ENCODE data around the gene RBMS2. TPM values are rescaled to one million over a fixed set of nuclear protein-coding genes. Genes with fewer than 3 reads are reported as not detected.

The RBMS2 gene
- polyA plus RNA-seq, 2 of the 4 experiments (the other 2 are of a cell fraction): 13.3 to 46.4 TPM

- Histone ChIP-seq H3K4me2 (peak overlapping the region; percentile 70), H3K4me3 (peak overlapping the region; percentile 35; the same call in 1 of the 3 replicates), H3K4me1 (peaks cover 10% of the 10 kb centered on the region; the same call in 2 of the 3 replicates), H3K27ac (peak overlapping the region in 1 of 2 experiments; percentile 19; a peak in 1 of 6 replicates), H3K9me3 (no peaks in the 10 kb centered on the region)
- peak; percentile 35 to 51; a peak in 5 of 6 replicates for ATAC-seq
- no peak for DNase-seq (ENCODE audit: low read depth in 1 of 2, low spot score in 1 of 2)
- TF ChIP-seq NPAS2 (CRISPR knock-in tag; IDR thresholded peaks at IDR 0.05; ENCODE audit: borderline replicate concordance) (no peak), ZNF302 (CRISPR knock-in tag; IDR thresholded peaks at IDR 0.05) (no peak), POLR2A (IDR thresholded peaks at IDR 0.05; ENCODE audit: low read length) (no peak), ESRRA (IDR thresholded peaks at IDR 0.05; ENCODE audit: borderline replicate concordance, low read length) (no peak), PHF8 (IDR thresholded peaks at IDR 0.05; ENCODE audit: borderline replicate concordance, low read depth) (no peak)
- no peak for FAIRE-seq
- POLR2A ChIA-PET: no interaction called here
- 88% methylated on average over 40 of the region's 44 CpGs for WGBS (ENCODE audit: missing lambda C conversion rate)
- CTCF ChIA-PET: interaction anchor here (0.5 to 4.6 kb wide), 2 partner anchors 26 to 49 kb away, joined by 3 to 19 read pairs; no protein-coding TSS in a partner anchor
These were observed 34.1 kb upstream of the RBMS2 start for GRCh38 chr12:56487448-56488040.

DNA sequence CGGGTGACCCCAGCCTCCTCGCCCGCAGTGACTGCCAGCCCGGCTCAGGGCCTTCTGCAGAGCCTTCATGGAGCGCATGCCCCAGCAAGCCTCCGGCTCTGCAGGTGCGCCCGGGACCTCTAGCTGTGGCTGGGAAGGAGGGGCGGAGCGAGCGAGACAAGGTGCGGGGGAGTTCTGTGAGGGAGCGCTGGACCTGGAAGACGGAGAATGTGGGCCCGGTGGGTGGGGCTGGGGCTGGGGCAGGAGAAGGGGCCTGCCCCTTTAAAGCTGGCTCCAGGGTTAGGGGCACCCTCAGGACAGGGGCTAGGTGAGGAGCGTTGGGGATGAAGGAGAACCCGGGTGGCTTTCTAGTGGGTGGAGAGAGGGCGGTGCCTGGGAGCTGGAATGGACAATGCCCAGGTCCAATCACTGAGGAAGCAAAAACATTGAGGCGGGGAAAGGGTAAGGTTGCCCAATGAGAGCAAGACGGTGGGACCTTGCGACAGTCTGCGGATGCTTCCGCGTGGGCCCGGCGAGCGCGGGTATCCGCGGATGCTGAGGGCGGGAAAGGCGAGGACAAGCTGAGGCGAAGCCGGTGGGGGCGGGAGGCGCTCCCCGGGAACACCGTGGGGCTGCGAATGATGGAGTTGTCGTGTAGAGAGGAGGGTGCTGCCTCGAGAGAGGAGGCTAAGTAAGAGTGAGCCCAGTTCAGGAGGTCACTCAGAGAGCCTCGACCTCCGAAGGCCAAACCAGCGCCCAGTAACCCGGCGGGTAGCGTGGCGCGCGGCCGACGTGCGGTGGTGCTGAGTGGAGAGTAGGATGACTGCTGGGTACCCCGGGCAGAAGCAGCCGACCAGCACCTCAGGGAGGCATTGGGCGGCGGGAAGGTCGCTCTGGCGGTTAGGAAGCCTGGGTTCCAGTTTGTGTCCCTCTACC lies 33.3 kb upstream of the RBMS2 start, which contains the start of gene GLS2:
TSS of gene GLS2 (minus strand) at position 121 of the 915 bp plus-strand sequence. CDS start at position 78, 43 bp downstream.
- peak within 1 kb of the TSS; percentile 70 for H3K4me2 ChIP-seq
- CTCF ChIA-PET: interaction anchor here (0.5 to 4.6 kb wide), 5 partner anchors 9 to 48 kb away, joined by 3 to 19 read pairs (median 4); partner anchors contain the start of gene SPRYD4
- peak within 1 kb of the TSS; percentile 8 to 19; a peak in 3 of 6 replicates for H3K27ac ChIP-seq
- ATAC-seq: peak; percentile 85 to 93
- POLR2A ChIA-PET: no interaction called here
- TF ChIP-seq, protein P1, sequence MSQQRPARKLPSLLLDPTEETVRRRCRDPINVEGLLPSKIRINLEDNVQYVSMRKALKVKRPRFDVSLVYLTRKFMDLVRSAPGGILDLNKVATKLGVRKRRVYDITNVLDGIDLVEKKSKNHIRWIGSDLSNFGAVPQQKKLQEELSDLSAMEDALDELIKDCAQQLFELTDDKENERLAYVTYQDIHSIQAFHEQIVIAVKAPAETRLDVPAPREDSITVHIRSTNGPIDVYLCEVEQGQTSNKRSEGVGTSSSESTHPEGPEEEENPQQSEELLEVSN (IDR thresholded peaks at IDR 0.05; ENCODE audit: borderline replicate concordance, low read depth): peak; percentile 99
- TF ChIP-seq CEBPB (IDR thresholded peaks at IDR 0.05) (peak in 1 of 2 experiments; percentile 47; a peak in 1 of 4 replicates), POLR2A (IDR thresholded peaks at IDR 0.05; ENCODE audit: low read length) (peak; percentile 10; the same call in 1 of the 2 replicates), MAZ (IDR thresholded peaks at IDR 0.05; ENCODE audit: borderline replicate concordance, low read depth, low read length) (no peak), RCOR1 (IDR thresholded peaks at IDR 0.05; ENCODE audit: low read depth, low read length) (no peak), EHMT2 (IDR thresholded peaks at IDR 0.05; ENCODE audit: low read depth) (no peak)
- TF ChIP-seq, protein P2, sequence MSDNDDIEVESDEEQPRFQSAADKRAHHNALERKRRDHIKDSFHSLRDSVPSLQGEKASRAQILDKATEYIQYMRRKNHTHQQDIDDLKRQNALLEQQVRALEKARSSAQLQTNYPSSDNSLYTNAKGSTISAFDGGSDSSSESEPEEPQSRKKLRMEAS (IDR thresholded peaks at IDR 0.05): peak; percentile 98
- TF ChIP-seq, protein P3, sequence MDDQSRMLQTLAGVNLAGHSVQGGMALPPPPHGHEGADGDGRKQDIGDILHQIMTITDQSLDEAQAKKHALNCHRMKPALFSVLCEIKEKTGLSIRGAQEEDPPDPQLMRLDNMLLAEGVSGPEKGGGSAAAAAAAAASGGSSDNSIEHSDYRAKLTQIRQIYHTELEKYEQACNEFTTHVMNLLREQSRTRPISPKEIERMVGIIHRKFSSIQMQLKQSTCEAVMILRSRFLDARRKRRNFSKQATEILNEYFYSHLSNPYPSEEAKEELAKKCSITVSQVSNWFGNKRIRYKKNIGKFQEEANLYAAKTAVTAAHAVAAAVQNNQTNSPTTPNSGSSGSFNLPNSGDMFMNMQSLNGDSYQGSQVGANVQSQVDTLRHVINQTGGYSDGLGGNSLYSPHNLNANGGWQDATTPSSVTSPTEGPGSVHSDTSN (IDR thresholded peaks at IDR 0.05): no peak
- no peaks in the 10 kb centered on the region for H3K9me3 ChIP-seq
- no peak for FAIRE-seq
- WGBS (ENCODE audit: missing lambda C conversion rate): 45% methylated on average over 52 of the region's 59 CpGs
- DNase-seq (ENCODE audit: low read depth in 1 of 2, low spot score in 1 of 2): peak; percentile 69 to 75
- peaks cover 17% of the 10 kb centered on the region for H3K4me1 ChIP-seq
- peak within 1 kb of the TSS; percentile 35 for H3K4me3 ChIP-seq

DNA sequence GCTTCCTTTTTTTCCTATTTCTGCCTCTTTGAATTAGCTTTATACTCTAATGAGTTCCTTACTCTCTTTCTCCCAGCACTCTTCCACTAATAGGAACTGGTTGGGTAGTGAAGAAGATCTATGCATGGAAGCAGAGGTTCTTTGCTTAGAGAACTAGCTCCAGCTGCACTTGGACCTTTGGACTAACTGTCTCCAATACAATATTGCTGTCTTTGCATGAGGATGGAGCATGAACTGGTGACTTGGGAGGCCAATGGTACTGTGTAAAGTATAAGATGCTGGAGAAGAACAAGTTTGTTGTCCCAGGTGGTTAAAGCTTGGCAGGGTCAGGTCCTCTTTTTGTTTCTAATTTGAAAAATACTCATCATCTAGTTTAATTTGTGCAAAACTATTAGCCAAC lies 31.3 kb upstream of the RBMS2 start:
- ChIA-PET CTCF (interaction anchor here (0.7 to 4.6 kb wide), 9 partner anchors 9 to 752 kb away, joined by 3 to 19 read pairs (median 4); partner anchors contain the start of genes ANKRD52 and SMARCC2), POLR2A (no interaction called here)
- TF ChIP-seq MYC (IDR thresholded peaks at IDR 0.05; ENCODE audit: borderline replicate concordance, low read length): no peak
- TF ChIP-seq, protein P1 (IDR thresholded peaks at IDR 0.05; ENCODE audit: borderline replicate concordance, low read depth): no peak
- no peak for TF ChIP-seq ZC3H11A (IDR thresholded peaks at IDR 0.05)
- TF ChIP-seq NFE2L2 (conservative IDR thresholded peaks at IDR 0.05; ENCODE audit: low read length): no peak
- TF ChIP-seq ZNF302 (CRISPR knock-in tag; IDR thresholded peaks at IDR 0.05): no peak
- TF ChIP-seq CHD4 (IDR thresholded peaks at IDR 0.05; ENCODE audit: borderline replicate concordance): no peak
- TF ChIP-seq MAZ (IDR thresholded peaks at IDR 0.05; ENCODE audit: borderline replicate concordance, low read depth, low read length): no peak
- no peak for TF ChIP-seq RARB (CRISPR knock-in tag; IDR thresholded peaks at IDR 0.05)
- TF ChIP-seq KDM5A (IDR thresholded peaks at IDR 0.05): no peak
- H3K4me1 ChIP-seq: peaks cover 23% of the 10 kb centered on the region
- no peak for DNase-seq (ENCODE audit: low read depth in 1 of 2, low spot score in 1 of 2)
- no peaks in the 10 kb centered on the region for H3K9me3 ChIP-seq
- H3K4me2 ChIP-seq: no peak overlapping the region
- no peak overlapping the region for H3K4me3 ChIP-seq
- no peak for FAIRE-seq
- ATAC-seq: no peak
- no peak overlapping the region for H3K27ac ChIP-seq

Measured in A549 (cell line).